ENCODE data around the gene ZFPM1. TPM values are rescaled to one million over a fixed set of nuclear protein-coding genes. Genes with fewer than 3 reads are reported as not detected.

Gene ZFPM1
- total RNA-seq, 4 donors from 2014 or later: 1.9 to 5.3 (median 3.4) TPM

DNA sequence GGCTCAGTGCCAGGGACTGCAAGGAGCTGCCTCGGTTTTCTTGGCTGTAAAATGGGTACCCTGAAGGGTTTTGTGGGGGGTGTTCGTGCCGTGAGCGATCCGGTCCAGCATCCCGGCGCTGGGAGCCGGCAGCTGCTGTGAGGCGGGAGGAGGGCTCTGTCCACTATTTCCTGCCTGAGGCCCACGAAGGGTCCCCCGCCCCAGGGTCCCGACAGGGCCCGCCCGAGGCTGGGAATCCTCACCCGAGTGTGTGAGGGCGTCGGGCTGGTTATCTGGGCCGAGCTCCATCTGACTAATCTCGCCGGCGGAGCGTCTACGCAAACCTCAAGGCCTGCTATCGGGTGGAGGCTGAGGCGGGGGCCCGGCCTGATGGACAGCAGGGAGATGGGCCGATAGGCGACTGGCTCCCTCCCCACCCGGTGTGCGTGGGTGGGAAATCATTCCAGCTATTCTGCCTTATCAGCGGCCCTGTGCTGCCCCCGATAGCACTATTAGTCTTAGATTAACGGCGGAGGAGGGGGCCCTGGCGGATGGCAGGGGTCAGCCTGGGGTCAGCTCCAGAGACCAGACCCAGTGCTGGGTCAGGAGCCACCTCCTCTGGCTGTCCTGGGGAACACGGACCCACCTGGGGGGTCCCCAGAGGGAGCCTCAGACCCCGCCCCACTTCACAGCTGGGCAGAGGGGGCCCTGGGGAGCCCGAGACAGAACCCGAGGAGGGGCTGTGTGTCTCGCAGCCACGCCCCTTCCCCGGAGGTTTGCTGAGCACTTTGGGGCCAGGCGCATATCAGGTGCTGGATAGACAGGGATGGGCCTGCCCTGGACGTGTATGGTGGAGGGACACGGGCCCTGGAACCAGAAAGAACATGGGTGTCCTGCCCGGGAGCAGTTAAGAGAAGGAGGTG is 44.7 kb downstream of the ZFPM1 start:
- no peak for DNase-seq
- intact Hi-C loops (cut with DNase I): no loop called here
- no peaks in the 10 kb centered on the region for H3K9me3 ChIP-seq
- H3K27me3 ChIP-seq: no peaks in the 10 kb centered on the region
- 75 to 85% methylated on average over 32 to 40 of the region's 46 CpGs for WGBS, 2 donors
- H3K4me3 ChIP-seq (replicated peaks in 1 of 3): no peak overlapping the region
- H3K4me1 ChIP-seq: no peaks in the 10 kb centered on the region
- H3K27ac ChIP-seq: no peak overlapping the region
- no peak for TF ChIP-seq POLR2A (IDR thresholded peaks at IDR 0.05)
- TF ChIP-seq, protein P1, sequence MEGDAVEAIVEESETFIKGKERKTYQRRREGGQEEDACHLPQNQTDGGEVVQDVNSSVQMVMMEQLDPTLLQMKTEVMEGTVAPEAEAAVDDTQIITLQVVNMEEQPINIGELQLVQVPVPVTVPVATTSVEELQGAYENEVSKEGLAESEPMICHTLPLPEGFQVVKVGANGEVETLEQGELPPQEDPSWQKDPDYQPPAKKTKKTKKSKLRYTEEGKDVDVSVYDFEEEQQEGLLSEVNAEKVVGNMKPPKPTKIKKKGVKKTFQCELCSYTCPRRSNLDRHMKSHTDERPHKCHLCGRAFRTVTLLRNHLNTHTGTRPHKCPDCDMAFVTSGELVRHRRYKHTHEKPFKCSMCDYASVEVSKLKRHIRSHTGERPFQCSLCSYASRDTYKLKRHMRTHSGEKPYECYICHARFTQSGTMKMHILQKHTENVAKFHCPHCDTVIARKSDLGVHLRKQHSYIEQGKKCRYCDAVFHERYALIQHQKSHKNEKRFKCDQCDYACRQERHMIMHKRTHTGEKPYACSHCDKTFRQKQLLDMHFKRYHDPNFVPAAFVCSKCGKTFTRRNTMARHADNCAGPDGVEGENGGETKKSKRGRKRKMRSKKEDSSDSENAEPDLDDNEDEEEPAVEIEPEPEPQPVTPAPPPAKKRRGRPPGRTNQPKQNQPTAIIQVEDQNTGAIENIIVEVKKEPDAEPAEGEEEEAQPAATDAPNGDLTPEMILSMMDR (IDR thresholded peaks at IDR 0.05): no peak
- H3K36me3 ChIP-seq: no peaks in the 10 kb centered on the region

DNA sequence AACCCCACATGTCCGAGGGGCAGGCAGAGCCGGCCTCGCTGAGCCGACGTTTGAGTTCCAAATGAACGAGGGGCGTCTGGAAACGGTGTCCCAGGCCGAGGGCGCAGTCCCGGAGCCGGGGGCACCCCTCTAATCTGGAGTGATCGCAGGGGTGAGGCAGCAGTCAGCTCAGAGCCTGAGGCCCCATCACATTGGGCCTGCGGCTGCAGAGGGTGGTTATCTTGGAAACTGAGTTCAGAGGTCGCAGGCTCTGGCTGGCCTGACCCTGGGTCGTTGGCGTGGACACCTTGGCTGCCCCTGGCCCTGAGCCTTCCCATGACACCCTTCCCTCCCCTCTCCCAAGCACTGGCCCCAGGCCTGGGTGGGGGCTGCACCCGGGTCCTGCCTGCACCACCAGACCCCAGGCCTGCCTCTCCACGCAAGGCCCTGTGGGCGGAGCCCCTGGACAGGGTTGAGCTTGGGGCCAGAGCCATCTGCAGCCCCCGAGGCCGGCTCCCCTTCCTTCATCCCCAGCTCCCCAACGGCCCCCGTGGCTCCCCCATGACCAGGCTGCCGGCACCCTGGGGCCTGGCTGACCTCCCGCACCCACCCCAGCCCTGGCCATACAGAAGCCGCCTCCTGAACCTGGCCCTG is 45.6 kb downstream of the ZFPM1 start:
- DNase-seq: no peak
- no peaks in the 10 kb centered on the region for H3K36me3 ChIP-seq
- no peaks in the 10 kb centered on the region for H3K9me3 ChIP-seq
- no peaks in the 10 kb centered on the region for H3K27me3 ChIP-seq
- H3K4me3 ChIP-seq (replicated peaks in 1 of 3): no peak overlapping the region
- 88 to 90% methylated on average over 12 to 17 of the region's 27 CpGs for WGBS, 2 donors
- no peaks in the 10 kb centered on the region for H3K4me1 ChIP-seq
- intact Hi-C loops (cut with DNase I): no loop called here
- no peak overlapping the region for H3K27ac ChIP-seq
- TF ChIP-seq POLR2A (IDR thresholded peaks at IDR 0.05): no peak
- TF ChIP-seq, protein P1 (IDR thresholded peaks at IDR 0.05): no peak

DNA sequence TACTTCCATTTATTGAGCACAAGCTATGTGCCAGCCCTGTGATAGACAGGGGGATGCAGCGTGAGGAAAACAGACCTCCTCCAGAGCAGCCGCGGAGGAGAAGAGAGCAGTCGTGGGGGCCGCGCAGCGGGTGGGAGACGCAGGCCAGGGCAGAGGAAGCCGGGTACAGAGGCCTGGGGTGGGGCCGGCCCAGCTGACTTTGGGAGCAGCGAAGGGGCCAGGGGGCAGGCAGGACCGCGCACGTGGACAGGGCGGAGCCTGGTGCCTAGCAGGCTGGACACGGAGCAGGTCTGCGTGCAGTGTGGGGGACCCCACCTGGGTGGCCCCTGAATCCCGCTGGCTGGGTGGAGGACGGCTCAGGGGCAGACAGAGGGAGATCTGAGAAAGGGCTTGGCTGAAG is 46.2 kb downstream of the ZFPM1 start:
- WGBS, 2 donors: 77 to 80% methylated on average over 19 of the region's 19 CpGs
- no peak overlapping the region for H3K4me3 ChIP-seq (replicated peaks in 1 of 3)
- no peaks in the 10 kb centered on the region for H3K36me3 ChIP-seq
- no peak for DNase-seq
- no peak overlapping the region for H3K27ac ChIP-seq
- no peaks in the 10 kb centered on the region for H3K4me1 ChIP-seq
- H3K9me3 ChIP-seq: no peaks in the 10 kb centered on the region
- intact Hi-C loops (cut with DNase I): no loop called here
- TF ChIP-seq POLR2A (IDR thresholded peaks at IDR 0.05): no peak
- TF ChIP-seq, protein P1 (IDR thresholded peaks at IDR 0.05): no peak
- no peaks in the 10 kb centered on the region for H3K27me3 ChIP-seq

DNA sequence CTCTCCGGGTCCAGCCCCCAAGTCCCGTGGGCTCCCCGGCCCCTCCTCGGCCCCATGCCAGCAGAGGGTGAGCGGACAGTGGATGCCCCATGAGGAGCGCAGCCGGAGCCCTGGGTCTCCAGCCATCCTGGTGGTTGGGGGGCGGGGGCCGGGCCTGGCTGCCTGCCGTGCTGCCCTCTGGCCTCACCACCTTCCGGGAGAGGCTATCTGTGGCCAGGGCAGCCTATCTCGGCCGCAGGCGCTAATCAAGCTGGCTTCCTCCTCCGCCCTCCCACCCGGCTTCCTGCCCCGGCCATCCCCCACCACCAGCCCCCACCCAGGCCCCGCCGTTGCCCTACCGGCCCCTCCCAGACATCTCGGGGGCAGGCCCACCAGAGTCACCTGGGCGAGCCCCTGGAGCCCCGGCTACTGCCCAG is 46.8 kb downstream of the ZFPM1 start:
- no peaks in the 10 kb centered on the region for H3K27me3 ChIP-seq
- H3K36me3 ChIP-seq: no peaks in the 10 kb centered on the region
- WGBS, 2 donors: 74 to 100% methylated on average over 1 to 16 of the region's 23 CpGs
- no peak overlapping the region for H3K4me3 ChIP-seq (replicated peaks in 1 of 3)
- no peak for TF ChIP-seq POLR2A (IDR thresholded peaks at IDR 0.05)
- TF ChIP-seq, protein P1 (IDR thresholded peaks at IDR 0.05): no peak
- intact Hi-C loops (cut with DNase I): no loop called here
- H3K4me1 ChIP-seq: no peaks in the 10 kb centered on the region
- no peaks in the 10 kb centered on the region for H3K9me3 ChIP-seq
- H3K27ac ChIP-seq: no peak overlapping the region
- no peak for DNase-seq

DNA sequence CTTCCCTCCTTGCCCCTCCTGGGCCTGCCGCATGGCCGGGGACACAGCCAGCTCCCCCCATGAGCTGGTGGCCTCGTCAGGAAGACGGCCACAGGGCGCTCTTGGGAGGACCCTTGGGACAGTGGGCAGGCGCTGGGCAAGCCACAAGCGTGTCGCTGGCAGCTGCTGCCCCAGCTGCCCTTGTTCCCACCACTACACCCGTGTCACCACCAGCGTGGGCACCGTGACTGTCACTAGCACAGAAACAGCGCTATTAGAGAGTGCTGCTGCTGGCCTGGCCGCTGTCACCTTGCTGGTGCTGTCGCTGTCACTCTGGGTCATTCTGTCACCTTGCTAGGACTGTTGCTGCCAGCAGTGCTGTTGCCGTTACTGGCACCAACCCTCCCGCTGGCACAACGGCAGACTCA is 47.2 kb downstream of the ZFPM1 start:
- Histone ChIP-seq H3K4me3 (replicated peaks in 1 of 3) (no peak overlapping the region), H3K9me3 (no peaks in the 10 kb centered on the region), H3K4me1 (no peaks in the 10 kb centered on the region), H3K27ac (no peak overlapping the region), H3K27me3 (no peaks in the 10 kb centered on the region), H3K36me3 (no peaks in the 10 kb centered on the region)
- intact Hi-C loops (cut with DNase I): no loop called here
- no peak for DNase-seq
- no peak for TF ChIP-seq POLR2A (IDR thresholded peaks at IDR 0.05)
- TF ChIP-seq, protein P1 (IDR thresholded peaks at IDR 0.05): no peak
- WGBS, 2 donors: 91 to 92% methylated on average over 6 to 15 of the region's 17 CpGs

All from thyroid gland (tissue), 4 donors.